AG09319 (cell line): ENCODE results near the gene AFF1.

Experiments used
- DNase-seq: peaks from one replicate; pipeline ENCODE4 v3.0.0-alpha.2; 2010; ENCODE audit warnings: low read depth; ENCODE audit errors: extremely low read depth
- CTCF ChIP-seq: IDR thresholded peaks from 2 replicates; pipeline ENCODE4 v1.5.1; 2011; ENCODE audit warnings: low read depth, mild to moderate bottlenecking, inconsistent platforms, low read length, moderate library complexity

Gene AFF1

DNA sequence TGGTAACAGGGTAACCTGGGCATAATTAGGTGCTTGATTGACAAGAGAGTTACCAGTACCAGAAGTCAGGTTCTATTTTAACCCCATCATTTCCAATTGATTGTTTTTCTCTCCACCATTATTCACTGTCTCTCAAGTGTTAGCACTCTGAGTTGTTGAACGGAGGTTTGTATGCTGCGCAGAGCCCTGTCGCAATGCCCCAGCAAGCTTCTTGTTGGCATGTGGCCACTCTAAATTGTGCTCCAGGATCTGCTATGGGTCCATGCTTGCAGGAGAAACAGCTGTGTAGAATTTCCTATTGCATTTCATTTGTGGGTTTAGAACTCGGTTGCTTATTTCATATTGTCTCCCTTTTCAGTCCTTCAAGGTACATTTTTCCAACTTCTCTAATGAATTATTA, 187.4 kb downstream of the AFF1 start:
- TF ChIP-seq CTCF, result no peak
- DNase-seq, result no peak

- no peak for TF ChIP-seq CTCF
- no peak for DNase-seq
Measured at GRCh38 chr4:87126056-87126455, 191.2 kb downstream of the AFF1 start.

GRCh38 chr4:87128006-87128705, 193.3 kb downstream of the AFF1 start:
- no peak for TF ChIP-seq CTCF
- no peak for DNase-seq

- no peak for DNase-seq
- no peak for TF ChIP-seq CTCF
Measured at GRCh38 chr4:87129681-87130080, 194.9 kb downstream of the AFF1 start.

GRCh38 chr4:87130985-87131703, 196.3 kb downstream of the AFF1 start:
- TF ChIP-seq CTCF, result no peak
- DNase-seq, result no peak

- no peak for DNase-seq
- TF ChIP-seq CTCF, result no peak
Measured at GRCh38 chr4:87132035-87132434, 197.2 kb downstream of the AFF1 start.

DNA sequence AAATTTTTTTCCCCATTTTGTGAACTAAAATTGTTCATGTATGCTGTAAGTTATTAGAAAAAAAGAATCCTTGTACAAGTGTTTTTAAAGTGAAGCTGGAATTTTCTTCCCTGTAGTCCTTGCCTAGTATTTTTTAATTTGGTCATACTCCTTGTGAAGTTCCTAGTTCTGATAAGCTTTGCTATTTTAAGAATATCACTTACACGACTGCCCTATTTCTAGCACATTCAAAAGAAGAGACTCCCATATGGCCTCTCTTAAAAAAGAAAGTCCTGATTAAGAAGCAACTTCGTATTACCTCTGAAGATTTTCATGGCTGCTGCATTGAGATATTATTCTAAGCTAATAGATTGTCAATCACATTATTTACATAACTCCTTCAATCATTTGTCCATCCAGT, 198.4 kb downstream of the AFF1 start:
- no peak for DNase-seq
- no peak for TF ChIP-seq CTCF
